ENCODE measurements around the gene MOSMO. TPM values are rescaled to one million over a fixed set of nuclear protein-coding genes. Genes with fewer than 3 reads are reported as not detected.

MOSMO gene
- total RNA-seq, 1 donor from 2014 or later: 11.4 TPM

- H3K27me3 Mint-ChIP-seq (ENCODE audit: low read depth): no peaks in the 10 kb centered on the region
- H3K27ac Mint-ChIP-seq: no peak overlapping the region
- H3K36me3 Mint-ChIP-seq (ENCODE audit: low read depth): peaks cover 12% of the 10 kb centered on the region
- H3K4me1 Mint-ChIP-seq (ENCODE audit: low read depth): peaks cover 4% of the 10 kb centered on the region
- peaks cover 5% of the 10 kb centered on the region for H3K9me3 Mint-ChIP-seq
- H3K4me3 Mint-ChIP-seq (ENCODE audit: low read depth): no peak overlapping the region
- intact Hi-C loops (cut with micrococcal nuclease): no loop called here
- no peak for DNase-seq (ENCODE audit: low spot score)
Measured at GRCh38 chr16:22063888-22064467, 56.1 kb downstream of the MOSMO start.

DNA sequence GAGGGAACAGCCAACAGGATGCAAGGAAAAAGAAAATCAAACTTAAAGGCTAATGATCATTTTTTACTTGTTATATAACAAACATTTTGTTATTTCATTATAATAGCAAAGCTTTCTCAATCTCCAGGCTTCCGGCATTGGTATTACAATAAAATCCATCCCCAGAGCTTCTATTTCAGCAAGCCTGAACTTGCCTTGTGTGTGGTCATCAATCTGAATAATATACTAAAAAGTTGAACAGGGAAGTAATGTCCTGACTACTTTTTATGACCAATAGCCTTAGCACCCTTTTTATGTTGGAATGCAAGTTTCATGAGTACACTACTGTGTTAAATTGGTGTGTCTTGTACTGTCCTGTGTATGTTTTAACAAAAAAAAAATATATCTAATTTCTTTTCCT, 57.3 kb downstream of the MOSMO start:
- H3K9me3 Mint-ChIP-seq: peaks cover 5% of the 10 kb centered on the region
- intact Hi-C loops (cut with micrococcal nuclease): no loop called here
- peaks cover 12% of the 10 kb centered on the region for H3K36me3 Mint-ChIP-seq (ENCODE audit: low read depth)
- no peaks in the 10 kb centered on the region for H3K27me3 Mint-ChIP-seq (ENCODE audit: low read depth)
- no peaks in the 10 kb centered on the region for H3K4me1 Mint-ChIP-seq (ENCODE audit: low read depth)
- no peak overlapping the region for H3K27ac Mint-ChIP-seq
- DNase-seq (ENCODE audit: low spot score): no peak
- no peak overlapping the region for H3K4me3 Mint-ChIP-seq (ENCODE audit: low read depth)

DNA sequence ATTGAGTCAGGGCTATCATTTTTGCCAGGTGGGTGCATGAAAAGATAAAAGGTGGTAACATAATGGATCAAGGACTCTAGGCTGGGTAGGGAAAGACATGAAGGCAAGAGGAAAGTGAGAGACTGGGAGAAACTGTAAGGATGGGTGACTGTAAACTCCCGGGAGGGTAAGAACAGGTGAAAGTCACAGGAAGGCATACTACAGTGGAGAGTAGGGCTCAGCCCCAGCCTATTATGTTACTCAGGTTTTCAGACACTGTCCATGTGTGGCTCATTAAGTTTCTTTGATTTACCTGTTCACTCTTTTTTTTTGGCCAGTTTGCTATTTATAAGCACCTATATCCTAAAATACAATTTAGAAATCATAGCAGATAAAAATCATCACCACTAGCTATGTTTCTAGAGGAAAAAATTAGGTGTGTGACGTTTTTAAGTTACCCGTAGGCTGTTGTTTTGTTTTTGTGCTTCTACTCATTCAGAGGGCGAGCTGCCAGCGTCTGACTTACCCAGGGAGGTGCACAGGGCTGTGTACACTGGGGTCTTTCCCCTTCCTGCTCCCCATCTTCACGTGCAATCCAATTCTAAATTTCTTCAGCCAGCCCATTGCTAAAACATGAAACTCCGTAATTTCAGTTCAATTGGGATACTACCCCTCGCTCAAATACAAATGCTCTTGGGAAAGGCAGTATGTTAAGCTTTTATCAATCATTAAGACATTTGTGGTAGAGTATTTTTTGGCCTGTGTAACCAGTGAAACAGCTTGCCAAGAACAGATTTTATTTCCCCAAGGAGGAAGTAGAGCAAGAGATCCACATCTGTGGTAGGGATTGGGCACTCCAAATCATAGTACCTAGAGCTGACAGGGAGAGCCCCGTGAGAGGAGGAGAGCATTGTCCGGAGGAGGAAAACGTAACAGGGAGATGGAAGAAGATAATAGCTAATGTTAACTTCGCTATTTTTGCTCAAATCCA, 62.7 kb downstream of the MOSMO start:
- H3K4me3 Mint-ChIP-seq (ENCODE audit: low read depth): no peak overlapping the region
- H3K27ac Mint-ChIP-seq: no peak overlapping the region
- no peaks in the 10 kb centered on the region for H3K4me1 Mint-ChIP-seq (ENCODE audit: low read depth)
- H3K27me3 Mint-ChIP-seq (ENCODE audit: low read depth): no peaks in the 10 kb centered on the region
- peaks cover 5% of the 10 kb centered on the region for H3K9me3 Mint-ChIP-seq
- peaks cover 12% of the 10 kb centered on the region for H3K36me3 Mint-ChIP-seq (ENCODE audit: low read depth)
- no peak for DNase-seq (ENCODE audit: low spot score)
- intact Hi-C loops (cut with micrococcal nuclease): no loop called here

GRCh38 chr16:22071331-22071910, 63.5 kb downstream of the MOSMO start:
- peaks cover 5% of the 10 kb centered on the region for H3K9me3 Mint-ChIP-seq
- peaks cover 8% of the 10 kb centered on the region for H3K36me3 Mint-ChIP-seq (ENCODE audit: low read depth)
- no peak for DNase-seq (ENCODE audit: low spot score)
- intact Hi-C loops (cut with micrococcal nuclease): no loop called here
- no peaks in the 10 kb centered on the region for H3K4me1 Mint-ChIP-seq (ENCODE audit: low read depth)
- no peak overlapping the region for H3K4me3 Mint-ChIP-seq (ENCODE audit: low read depth)
- no peak overlapping the region for H3K27ac Mint-ChIP-seq
- no peaks in the 10 kb centered on the region for H3K27me3 Mint-ChIP-seq (ENCODE audit: low read depth)

DNA sequence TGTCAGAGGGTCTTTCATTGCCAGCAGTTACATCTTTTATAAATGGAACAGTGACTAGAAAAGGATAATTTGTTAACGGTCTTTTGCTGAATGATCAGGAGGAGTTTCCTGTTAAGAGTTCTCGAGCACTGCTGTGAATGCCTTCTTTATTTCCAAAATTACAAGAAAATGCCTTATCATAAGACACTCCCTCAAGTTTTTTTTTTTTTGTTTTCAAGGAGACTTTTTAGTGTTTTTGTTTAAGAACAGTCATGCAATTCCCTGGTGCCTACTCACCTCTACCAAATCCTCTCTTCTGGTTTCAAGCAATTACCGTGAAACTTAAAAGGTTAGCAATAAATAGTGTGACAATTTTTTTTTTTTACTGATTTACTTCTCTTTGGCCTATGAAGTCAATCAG, 65.4 kb downstream of the MOSMO start:
- intact Hi-C loops (cut with micrococcal nuclease): no loop called here
- Mint-ChIP-seq H3K27me3 (ENCODE audit: low read depth) (no peaks in the 10 kb centered on the region), H3K27ac (no peak overlapping the region), H3K4me3 (ENCODE audit: low read depth) (no peak overlapping the region), H3K9me3 (no peaks in the 10 kb centered on the region), H3K36me3 (ENCODE audit: low read depth) (no peaks in the 10 kb centered on the region), H3K4me1 (ENCODE audit: low read depth) (peaks cover 3% of the 10 kb centered on the region)
- no peak for DNase-seq (ENCODE audit: low spot score)

GRCh38 chr16:22075043-22075757, 67.3 kb downstream of the MOSMO start:
- Mint-ChIP-seq H3K27ac (no peak overlapping the region), H3K9me3 (no peaks in the 10 kb centered on the region), H3K4me3 (ENCODE audit: low read depth) (no peak overlapping the region), H3K27me3 (ENCODE audit: low read depth) (no peaks in the 10 kb centered on the region), H3K4me1 (ENCODE audit: low read depth) (peaks cover 3% of the 10 kb centered on the region), H3K36me3 (ENCODE audit: low read depth) (no peaks in the 10 kb centered on the region)
- intact Hi-C loops (cut with micrococcal nuclease): no loop called here
- no peak for DNase-seq (ENCODE audit: low spot score)

DNA sequence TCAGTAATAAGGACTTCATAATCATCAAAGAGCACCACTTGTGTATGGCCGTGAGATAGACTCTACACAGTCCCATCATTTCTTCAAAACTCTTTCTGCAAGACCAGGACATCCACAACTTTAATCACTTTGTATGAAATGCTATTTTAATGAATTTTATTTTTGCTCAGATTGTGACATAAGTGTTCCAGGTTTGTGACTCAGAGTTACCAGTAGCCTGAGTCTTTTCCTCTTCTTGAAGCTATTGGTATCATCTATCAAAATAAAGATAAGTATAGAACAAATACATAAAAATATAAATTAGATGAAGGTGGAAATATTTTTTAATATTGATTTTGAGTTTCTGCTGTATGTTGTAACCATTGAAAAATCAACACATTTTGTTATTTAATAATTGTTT, 67.9 kb downstream of the MOSMO start:
- intact Hi-C loops (cut with micrococcal nuclease): no loop called here
- Mint-ChIP-seq H3K4me1 (ENCODE audit: low read depth) (peaks cover 3% of the 10 kb centered on the region), H3K36me3 (ENCODE audit: low read depth) (peaks cover 3% of the 10 kb centered on the region), H3K27me3 (ENCODE audit: low read depth) (no peaks in the 10 kb centered on the region), H3K9me3 (no peaks in the 10 kb centered on the region), H3K4me3 (ENCODE audit: low read depth) (no peak overlapping the region), H3K27ac (no peak overlapping the region)
- DNase-seq (ENCODE audit: low spot score): no peak

GRCh38 chr16:22077700-22078313, 69.9 kb downstream of the MOSMO start:
- Mint-ChIP-seq H3K4me1 (ENCODE audit: low read depth) (peaks cover 3% of the 10 kb centered on the region), H3K36me3 (ENCODE audit: low read depth) (peaks cover 6% of the 10 kb centered on the region), H3K27ac (no peak overlapping the region), H3K27me3 (ENCODE audit: low read depth) (no peaks in the 10 kb centered on the region), H3K9me3 (no peaks in the 10 kb centered on the region), H3K4me3 (ENCODE audit: low read depth) (no peak overlapping the region)
- peak; percentile 53 for DNase-seq (ENCODE audit: low spot score)
- intact Hi-C loops (cut with micrococcal nuclease): loop anchor here (1.0 kb wide), 1 partner anchor 77 kb away; the partner anchor contains the start of gene PDZD9

DNA sequence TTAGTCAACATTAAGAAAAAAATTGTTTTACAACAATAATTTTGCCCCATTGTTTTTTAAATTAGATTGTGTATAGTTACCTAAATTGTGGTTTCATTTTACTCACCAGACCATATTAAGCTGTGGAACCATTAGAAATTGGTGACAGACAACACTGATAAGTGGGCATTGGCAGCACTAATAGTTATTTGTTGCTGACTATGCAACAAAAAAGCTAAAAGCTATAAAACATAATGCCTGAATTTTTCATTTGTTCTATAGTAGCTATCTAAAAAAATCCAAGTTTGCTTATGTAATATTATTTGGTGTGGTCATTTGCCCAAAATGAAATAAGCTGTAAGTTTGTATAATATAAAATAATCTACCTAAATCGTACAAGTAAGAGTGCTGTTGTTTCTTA, 70.7 kb downstream of the MOSMO start:
- Mint-ChIP-seq H3K27me3 (ENCODE audit: low read depth) (no peaks in the 10 kb centered on the region), H3K4me1 (ENCODE audit: low read depth) (peaks cover 3% of the 10 kb centered on the region), H3K36me3 (ENCODE audit: low read depth) (peaks cover 6% of the 10 kb centered on the region), H3K27ac (no peak overlapping the region), H3K9me3 (no peaks in the 10 kb centered on the region), H3K4me3 (ENCODE audit: low read depth) (no peak overlapping the region)
- intact Hi-C loops (cut with micrococcal nuclease): no loop called here
- no peak for DNase-seq (ENCODE audit: low spot score)

- H3K36me3 Mint-ChIP-seq (ENCODE audit: low read depth): peaks cover 9% of the 10 kb centered on the region
- intact Hi-C loops (cut with micrococcal nuclease): no loop called here
- peaks cover 3% of the 10 kb centered on the region for H3K4me1 Mint-ChIP-seq (ENCODE audit: low read depth)
- H3K27me3 Mint-ChIP-seq (ENCODE audit: low read depth): no peaks in the 10 kb centered on the region
- no peak overlapping the region for H3K4me3 Mint-ChIP-seq (ENCODE audit: low read depth)
- DNase-seq (ENCODE audit: low spot score): no peak
- no peak overlapping the region for H3K27ac Mint-ChIP-seq
- H3K9me3 Mint-ChIP-seq: no peaks in the 10 kb centered on the region
Measured at GRCh38 chr16:22081050-22081449, 73.1 kb downstream of the MOSMO start.

- no peaks in the 10 kb centered on the region for H3K9me3 Mint-ChIP-seq
- no peaks in the 10 kb centered on the region for H3K27me3 Mint-ChIP-seq (ENCODE audit: low read depth)
- no peaks in the 10 kb centered on the region for H3K4me1 Mint-ChIP-seq (ENCODE audit: low read depth)
- intact Hi-C loops (cut with micrococcal nuclease): no loop called here
- DNase-seq (ENCODE audit: low spot score): no peak
- H3K36me3 Mint-ChIP-seq (ENCODE audit: low read depth): peaks cover 10% of the 10 kb centered on the region
- no peak overlapping the region for H3K27ac Mint-ChIP-seq
- H3K4me3 Mint-ChIP-seq (ENCODE audit: low read depth): no peak overlapping the region
Measured at GRCh38 chr16:22086440-22086839, 78.5 kb downstream of the MOSMO start.

DNA sequence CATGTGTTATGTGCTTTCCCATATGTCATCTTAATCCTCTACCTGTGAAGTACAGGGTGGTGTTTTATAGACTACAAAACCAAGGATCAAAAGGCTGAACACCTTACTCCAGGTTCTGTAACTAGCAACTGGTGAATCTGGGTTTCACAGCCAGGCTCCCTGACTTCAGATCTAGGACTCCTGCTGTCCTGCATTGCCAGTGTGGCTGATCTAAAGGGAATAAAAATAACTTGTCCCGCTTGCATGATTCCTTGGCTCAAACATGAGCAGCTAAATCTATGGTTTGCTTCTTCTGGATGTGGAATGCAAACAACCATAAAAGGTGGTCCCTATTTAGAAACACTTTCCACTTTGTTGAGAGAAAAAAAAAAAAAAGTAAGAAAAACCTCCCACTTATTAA, 80.7 kb downstream of the MOSMO start:
- intact Hi-C loops (cut with micrococcal nuclease): no loop called here
- Mint-ChIP-seq H3K36me3 (ENCODE audit: low read depth) (peaks cover 7% of the 10 kb centered on the region), H3K9me3 (no peaks in the 10 kb centered on the region), H3K4me3 (ENCODE audit: low read depth) (no peak overlapping the region), H3K27ac (no peak overlapping the region), H3K4me1 (ENCODE audit: low read depth) (no peaks in the 10 kb centered on the region), H3K27me3 (ENCODE audit: low read depth) (no peaks in the 10 kb centered on the region)
- DNase-seq (ENCODE audit: low spot score): no peak
